Jurkat, Clone E6-1 (cell line): ENCODE results near the gene PRND. TPM values are rescaled to one million over a fixed set of nuclear protein-coding genes. Genes with fewer than 3 reads are reported as not detected.

Source experiments
- DNase-seq: peaks from one replicate; pipeline ENCODE4 v3.0.0-alpha.2; 2011; ENCODE audit warnings: low read depth, low spot score
- H3K4me3 ChIP-seq: 2 replicates; pipeline ENCODE4 v1.5.1; 2011; ENCODE audit warnings: mild to moderate bottlenecking, low read length, control low read depth, moderate library complexity
- polyA plus RNA-seq: library from polyadenylated mRNA; unstranded; fragments of >200 nt; gene quantifications from one replicate; pipeline ENCODE4 v1.2.1, GENCODE V29; 2012; ENCODE audit warnings: missing spikeins; ENCODE audit not compliant: insufficient read length, insufficient read depth

PRND gene
- not detected for polyA plus RNA-seq

GRCh38 chr20:4721719-4722118 lies at the start of gene PRND:
Gene PRND, plus strand, starts transcription at chr20:4721909. Its CDS starts 2,643 bp downstream, at chr20:4724552.
- DNase-seq, result no peak
- no peak within 1 kb of the TSS for H3K4me3 ChIP-seq

- H3K4me3 ChIP-seq, result no peak overlapping the region
Observed at GRCh38 chr20:4672948-4673347, 48.8 kb upstream of the PRND start.

GRCh38 chr20:4673371-4674001 lies 48.2 kb upstream of the PRND start:
- no peak overlapping the region for H3K4me3 ChIP-seq
- no peak for DNase-seq

More at GRCh38 chr20:4672948-4673347, 48.8 kb upstream of the PRND start:
- no peak for DNase-seq

- H3K4me3 ChIP-seq, result no peak overlapping the region
- no peak for DNase-seq
Observed at GRCh38 chr20:4674672-4675071, 47.0 kb upstream of the PRND start.

GRCh38 chr20:4677846-4678245 lies 43.9 kb upstream of the PRND start:
- no peak overlapping the region for H3K4me3 ChIP-seq
- no peak for DNase-seq

GRCh38 chr20:4681401-4681800 lies 40.3 kb upstream of the PRND start:
- DNase-seq, result no peak

GRCh38 chr20:4681991-4682401 lies 39.7 kb upstream of the PRND start:
- no peak for DNase-seq
- H3K4me3 ChIP-seq, result no peak overlapping the region

More at GRCh38 chr20:4681401-4681800, 40.3 kb upstream of the PRND start:
- no peak overlapping the region for H3K4me3 ChIP-seq

- DNase-seq, result no peak
- no peak overlapping the region for H3K4me3 ChIP-seq
Observed at GRCh38 chr20:4682682-4683081, 39.0 kb upstream of the PRND start.

GRCh38 chr20:4683261-4683660 lies 38.4 kb upstream of the PRND start:
- no peak overlapping the region for H3K4me3 ChIP-seq
- no peak for DNase-seq

- H3K4me3 ChIP-seq, result no peak overlapping the region
- DNase-seq, result no peak
Observed at GRCh38 chr20:4684837-4685413, 36.8 kb upstream of the PRND start.

GRCh38 chr20:4685923-4686221 lies 35.8 kb upstream of the PRND start:
- peak overlapping the region; percentile 55 for H3K4me3 ChIP-seq
- no peak for DNase-seq

GRCh38 chr20:4688305-4688704 lies 33.4 kb upstream of the PRND start:
- DNase-seq, result no peak
- no peak overlapping the region for H3K4me3 ChIP-seq

- H3K4me3 ChIP-seq, result no peak overlapping the region
- no peak for DNase-seq
Observed at GRCh38 chr20:4689220-4689619, 32.5 kb upstream of the PRND start.

- DNase-seq, result no peak
- H3K4me3 ChIP-seq, result no peak overlapping the region
Observed at GRCh38 chr20:4691753-4692152, 30.0 kb upstream of the PRND start.

GRCh38 chr20:4694076-4694475 lies 27.6 kb upstream of the PRND start:
- H3K4me3 ChIP-seq, result no peak overlapping the region
- DNase-seq, result no peak

GRCh38 chr20:4697189-4697830 lies 24.4 kb upstream of the PRND start:
- H3K4me3 ChIP-seq, result no peak overlapping the region
- no peak for DNase-seq

- DNase-seq, result no peak
- H3K4me3 ChIP-seq, result no peak overlapping the region
Observed at GRCh38 chr20:4697831-4698221, 23.9 kb upstream of the PRND start.

- no peak for DNase-seq
- no peak overlapping the region for H3K4me3 ChIP-seq
Observed at GRCh38 chr20:4699216-4699615, 22.5 kb upstream of the PRND start.

GRCh38 chr20:4699957-4700356 lies 21.8 kb upstream of the PRND start:
- no peak for DNase-seq
- H3K4me3 ChIP-seq, result no peak overlapping the region

GRCh38 chr20:4702562-4703280 lies 19.0 kb upstream of the PRND start:
- no peak overlapping the region for H3K4me3 ChIP-seq
- no peak for DNase-seq
